DOHH2 (cell line): ENCODE data around the gene NPBWR2.

Source experiments
- H3F3A ChIP-seq: fragments of 200-600 bp; sonication (generic), shearing (Covaris generic); 2 replicates; pipeline ENCODE4 v1.6.0; 2016; ENCODE audit warnings: antibody characterized with exemption, mild to moderate bottlenecking; ENCODE audit not compliant: control insufficient read depth, insufficient read depth
- H3K27ac ChIP-seq: fragments of 200-600 bp; sonication (generic); 2 replicates; pipeline ENCODE4 v1.5.1; 2014; ENCODE audit warnings: low read depth, mild to moderate bottlenecking, low read length, moderate library complexity
- H3K27me3 ChIP-seq: fragments of 200-600 bp; sonication (generic); 2 replicates; pipeline ENCODE4 v1.6.1; 2014; ENCODE audit warnings: mild to moderate bottlenecking, low read length, mixed read lengths; ENCODE audit not compliant: control insufficient read depth
- H3K36me3 ChIP-seq: fragments of 200-600 bp; sonication (generic); 2 replicates; pipeline ENCODE4 v1.6.1; 2014; ENCODE audit warnings: mild to moderate bottlenecking, low read length, moderate library complexity, mixed read lengths; ENCODE audit not compliant: control insufficient read depth
- H3K4me1 ChIP-seq: fragments of 200-600 bp; sonication (generic); 2 replicates; pipeline ENCODE4 v1.6.1; 2014; ENCODE audit warnings: mild to moderate bottlenecking, low read length, mixed read lengths; ENCODE audit not compliant: control insufficient read depth
- H3K4me2 ChIP-seq: fragments of 200-600 bp; sonication (generic); 2 replicates; pipeline ENCODE4 v1.6.0; 2014; ENCODE audit warnings: mild to moderate bottlenecking, low read length, moderate library complexity
- H3K4me3 ChIP-seq: fragments of 200-600 bp; sonication (generic); 2 replicates; pipeline ENCODE4 v1.5.1; 2014; ENCODE audit warnings: mild to moderate bottlenecking, low read length, mixed read lengths
- H3K79me2 ChIP-seq: fragments of 200-600 bp; sonication (generic); 2 replicates; pipeline ENCODE4 v1.6.1; 2014; ENCODE audit warnings: mild to moderate bottlenecking, low read length, mixed read lengths; ENCODE audit not compliant: control insufficient read depth
- H3K9me2 ChIP-seq: fragments of 200-600 bp; sonication (generic); replicated peaks from 2 replicates; pipeline ENCODE4 v1.6.1; 2014; ENCODE audit warnings: mild to moderate bottlenecking, low read length, mixed read lengths; ENCODE audit not compliant: control insufficient read depth
- H3K9me3 ChIP-seq: fragments of 200-600 bp; sonication (generic); 2 replicates; pipeline ENCODE4 v1.6.1; 2014; ENCODE audit warnings: antibody characterized with exemption, low read length, mixed read lengths; ENCODE audit not compliant: control insufficient read depth, insufficient read depth
- H4K20me1 ChIP-seq: fragments of 200-600 bp; sonication (generic); 2 replicates; pipeline ENCODE4 v1.6.0; 2014; ENCODE audit warnings: low read depth, mild to moderate bottlenecking, antibody characterized with exemption, low read length, moderate library complexity; ENCODE audit not compliant: control insufficient read depth, insufficient read depth
- EZH2phosphoT487 ChIP-seq: fragments of 200-600 bp; sonication (generic); IDR thresholded peaks from 2 replicates; pipeline ENCODE4 v1.6.1; 2017; ENCODE audit warnings: borderline replicate concordance, mild to moderate bottlenecking, antibody characterized with exemption, low read length, moderate library complexity, mixed read lengths
- TF ChIP-seq, protein P1 (sequence below): fragments of 200-600 bp; sonication (generic); IDR thresholded peaks from one replicate; pipeline ENCODE4 v1.5.1; 2014; ENCODE audit warnings: antibody characterized with exemption, mild to moderate bottlenecking, low read depth, low read length; ENCODE audit not compliant: poor library complexity, severe bottlenecking

Gene NPBWR2

DNA sequence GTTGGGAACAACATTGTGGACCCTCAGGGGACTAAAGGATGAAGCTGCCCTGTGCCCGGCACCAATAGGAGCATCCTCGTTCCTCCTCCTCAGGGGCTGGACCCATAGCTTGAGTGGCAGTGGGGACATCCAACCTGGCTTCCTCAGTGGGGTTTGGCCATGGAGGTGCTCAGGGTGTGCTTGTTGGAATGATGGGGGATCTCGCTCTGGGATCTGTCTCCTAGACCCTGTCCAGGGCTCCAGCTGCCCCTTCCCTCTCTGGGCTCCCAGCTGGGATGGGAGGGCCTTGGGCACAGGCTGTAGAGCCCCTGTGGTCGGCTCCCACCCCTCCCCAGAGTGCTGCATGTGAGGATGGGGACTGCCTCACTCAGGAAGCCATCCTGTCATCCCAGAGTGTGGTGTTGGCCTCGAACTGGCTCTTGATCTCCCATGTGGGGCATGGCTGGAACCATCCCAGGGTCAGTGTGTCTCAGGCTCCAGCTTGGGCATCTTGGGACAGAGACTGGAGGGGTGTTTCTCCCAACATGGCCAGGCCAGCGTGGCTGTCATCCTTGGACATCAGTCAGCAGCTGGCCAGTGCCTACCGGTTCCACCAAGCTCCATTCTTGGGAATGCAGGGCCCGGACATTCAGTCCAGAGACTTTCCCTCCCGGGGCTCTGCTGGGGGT, 47.4 kb upstream of the NPBWR2 start:
- H3K9me3 ChIP-seq, result peaks cover 6% of the 10 kb centered on the region; the same call in 1 of the 2 replicates
- H3K27ac ChIP-seq, result no peak overlapping the region
- no peaks in the 10 kb centered on the region for H4K20me1 ChIP-seq
- H3K4me1 ChIP-seq, result no peaks in the 10 kb centered on the region
- H3K4me3 ChIP-seq, result no peak overlapping the region
- H3F3A ChIP-seq, result peaks cover 3% of the 10 kb centered on the region
- H3K9me2 ChIP-seq, result no peaks in the 10 kb centered on the region
- TF ChIP-seq, protein P1, sequence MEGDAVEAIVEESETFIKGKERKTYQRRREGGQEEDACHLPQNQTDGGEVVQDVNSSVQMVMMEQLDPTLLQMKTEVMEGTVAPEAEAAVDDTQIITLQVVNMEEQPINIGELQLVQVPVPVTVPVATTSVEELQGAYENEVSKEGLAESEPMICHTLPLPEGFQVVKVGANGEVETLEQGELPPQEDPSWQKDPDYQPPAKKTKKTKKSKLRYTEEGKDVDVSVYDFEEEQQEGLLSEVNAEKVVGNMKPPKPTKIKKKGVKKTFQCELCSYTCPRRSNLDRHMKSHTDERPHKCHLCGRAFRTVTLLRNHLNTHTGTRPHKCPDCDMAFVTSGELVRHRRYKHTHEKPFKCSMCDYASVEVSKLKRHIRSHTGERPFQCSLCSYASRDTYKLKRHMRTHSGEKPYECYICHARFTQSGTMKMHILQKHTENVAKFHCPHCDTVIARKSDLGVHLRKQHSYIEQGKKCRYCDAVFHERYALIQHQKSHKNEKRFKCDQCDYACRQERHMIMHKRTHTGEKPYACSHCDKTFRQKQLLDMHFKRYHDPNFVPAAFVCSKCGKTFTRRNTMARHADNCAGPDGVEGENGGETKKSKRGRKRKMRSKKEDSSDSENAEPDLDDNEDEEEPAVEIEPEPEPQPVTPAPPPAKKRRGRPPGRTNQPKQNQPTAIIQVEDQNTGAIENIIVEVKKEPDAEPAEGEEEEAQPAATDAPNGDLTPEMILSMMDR, result no peak
- TF ChIP-seq EZH2phosphoT487, result no peak
- H3K27me3 ChIP-seq, result no peaks in the 10 kb centered on the region
- H3K36me3 ChIP-seq, result no peaks in the 10 kb centered on the region
- no peaks in the 10 kb centered on the region for H3K79me2 ChIP-seq
- no peak overlapping the region for H3K4me2 ChIP-seq

DNA sequence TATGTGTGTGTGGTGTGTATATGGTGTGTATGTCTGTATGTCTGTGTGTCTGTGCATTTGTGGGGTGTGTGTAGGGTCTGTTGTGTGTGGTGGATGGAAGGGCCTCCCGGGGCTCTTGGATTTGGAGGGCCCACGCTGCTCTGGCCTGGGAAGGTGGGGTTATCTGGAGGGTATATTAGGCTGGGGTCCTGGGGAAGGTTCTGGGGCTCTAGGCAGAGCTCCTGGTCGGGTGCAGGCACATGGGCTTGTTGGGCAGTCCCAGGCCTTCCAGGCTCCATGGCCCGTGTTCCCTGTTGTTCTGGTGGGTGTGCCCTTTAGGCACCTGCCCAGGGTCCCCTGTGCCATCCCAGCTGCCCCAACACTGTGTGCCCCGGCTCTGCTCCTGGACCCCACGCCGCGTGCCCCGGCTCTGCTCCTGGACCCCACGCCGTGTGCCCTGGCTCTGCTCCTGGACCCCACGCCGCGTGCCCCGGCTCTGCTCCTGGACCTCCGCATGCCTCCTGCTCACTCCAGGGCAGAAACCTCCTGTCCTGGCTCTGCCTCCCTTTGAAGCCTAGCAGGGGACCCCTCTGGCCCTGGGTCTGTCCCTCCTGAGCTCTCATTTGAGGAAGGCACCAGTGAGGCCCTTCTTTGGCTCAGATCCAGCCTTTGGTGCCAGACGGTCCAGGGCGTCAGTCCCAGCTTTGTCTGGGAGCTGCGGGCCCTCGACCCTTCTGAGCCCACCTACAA, 46.7 kb upstream of the NPBWR2 start:
- Histone ChIP-seq H3F3A (peaks cover 7% of the 10 kb centered on the region), H3K9me2 (no peaks in the 10 kb centered on the region), H4K20me1 (no peaks in the 10 kb centered on the region), H3K27me3 (no peaks in the 10 kb centered on the region), H3K4me2 (no peak overlapping the region), H3K4me3 (no peak overlapping the region), H3K79me2 (no peaks in the 10 kb centered on the region), H3K36me3 (no peaks in the 10 kb centered on the region), H3K4me1 (no peaks in the 10 kb centered on the region), H3K27ac (no peak overlapping the region), H3K9me3 (peaks cover 11% of the 10 kb centered on the region; the same call in 1 of the 2 replicates)
- TF ChIP-seq, protein P1, result no peak
- no peak for TF ChIP-seq EZH2phosphoT487

DNA sequence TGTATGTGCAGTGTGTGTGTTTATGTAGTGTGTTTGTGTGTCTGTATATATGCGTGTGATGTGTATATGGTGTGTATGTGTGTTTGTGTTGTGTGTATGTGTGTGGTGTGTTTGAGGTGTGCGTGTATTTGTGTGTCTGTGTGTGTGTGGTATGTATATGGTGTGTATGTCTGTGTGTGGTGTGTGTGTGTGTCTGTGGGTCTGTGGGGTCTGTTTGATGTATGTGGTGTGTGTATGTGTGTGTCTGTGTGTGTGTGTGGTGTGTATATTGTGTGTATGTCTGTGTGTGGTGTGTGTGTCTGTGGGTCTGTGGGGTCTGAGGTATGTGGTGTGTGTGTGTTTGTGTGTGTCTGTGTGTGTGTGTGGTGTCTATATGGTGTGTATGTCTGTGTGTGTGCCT, 46.0 kb upstream of the NPBWR2 start:
- H4K20me1 ChIP-seq, result no peaks in the 10 kb centered on the region
- H3K79me2 ChIP-seq, result no peaks in the 10 kb centered on the region
- no peak overlapping the region for H3K4me3 ChIP-seq
- H3K9me3 ChIP-seq, result peaks cover 11% of the 10 kb centered on the region; the same call in 1 of the 2 replicates
- H3K36me3 ChIP-seq, result no peaks in the 10 kb centered on the region
- no peaks in the 10 kb centered on the region for H3K9me2 ChIP-seq
- no peak for TF ChIP-seq EZH2phosphoT487
- TF ChIP-seq, protein P1, result no peak
- no peak overlapping the region for H3K27ac ChIP-seq
- H3K4me2 ChIP-seq, result no peak overlapping the region
- peaks cover 7% of the 10 kb centered on the region for H3F3A ChIP-seq
- H3K27me3 ChIP-seq, result no peaks in the 10 kb centered on the region
- no peaks in the 10 kb centered on the region for H3K4me1 ChIP-seq
